GM18909 (cell line): Measurements from ENCODE around the gene ZNF536.

Experiments used
- ATAC-seq: cut with Tn5 transposase; IDR thresholded peaks from one replicate; pipeline ENCODE4 v1.9.1; 2021; ENCODE audit warnings: mild to moderate bottlenecking; ENCODE audit not compliant: unreplicated experiment, poor library complexity

Gene ZNF536

DNA sequence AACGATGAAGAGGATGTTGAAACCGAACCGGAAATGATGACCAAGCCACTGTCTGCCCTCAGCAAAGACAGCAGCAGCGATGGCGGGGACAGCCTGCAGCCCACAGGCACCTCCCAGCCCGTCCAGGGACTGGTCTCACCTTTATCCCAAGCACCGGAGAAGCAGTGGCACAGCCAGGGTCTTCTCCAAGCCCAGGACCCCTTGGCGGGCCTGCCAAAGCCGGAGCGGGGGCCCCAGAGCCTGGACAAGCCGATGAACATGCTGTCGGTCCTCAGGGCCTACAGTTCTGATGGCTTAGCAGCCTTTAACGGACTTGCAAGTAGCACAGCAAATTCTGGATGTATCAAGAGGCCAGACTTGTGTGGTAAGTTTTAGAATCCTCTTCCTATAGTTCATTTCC lies 177.0 kb downstream of the ZNF536 start:
- ATAC-seq, result no peak

GRCh38 chr19:30551271-30551670 lies 179.1 kb downstream of the ZNF536 start:
- no peak for ATAC-seq

DNA sequence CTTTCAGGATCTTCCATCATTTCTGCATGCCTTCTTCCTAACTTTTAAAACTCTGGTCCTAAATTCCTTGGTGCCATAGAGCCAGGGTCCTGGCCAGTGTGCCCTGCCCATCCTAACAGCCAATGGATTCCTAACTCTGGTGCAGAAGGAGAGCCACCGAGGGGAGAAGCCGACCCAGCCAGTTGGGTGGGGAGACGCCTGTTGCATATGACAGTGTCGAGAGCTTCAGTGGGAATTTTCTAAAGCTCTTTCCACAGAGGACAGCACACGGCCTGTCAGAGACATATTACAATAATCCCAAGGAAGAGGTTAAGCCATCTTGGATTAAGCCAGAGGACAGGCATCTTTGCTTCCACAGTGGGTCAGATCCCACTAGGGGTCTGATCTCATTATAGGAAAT lies 180.4 kb downstream of the ZNF536 start:
- no peak for ATAC-seq

GRCh38 chr19:30555075-30555790 lies 183.0 kb downstream of the ZNF536 start:
- ATAC-seq, result no peak

DNA sequence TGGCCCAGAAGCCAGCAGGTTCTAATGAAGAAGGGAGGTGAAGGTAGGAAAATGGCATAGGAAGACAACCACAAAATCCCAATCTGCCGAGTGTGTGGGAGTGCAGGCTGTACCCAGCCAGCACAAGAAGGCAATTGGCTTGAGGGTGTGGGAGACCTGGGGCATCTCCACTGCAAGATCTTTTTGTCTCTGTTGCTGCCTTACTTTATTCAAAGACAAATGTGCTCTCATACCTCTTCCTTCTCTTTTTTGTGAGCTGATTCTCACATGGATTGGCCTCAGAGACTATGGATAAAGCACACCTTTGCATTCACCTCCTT lies 183.6 kb downstream of the ZNF536 start:
- no peak for ATAC-seq

DNA sequence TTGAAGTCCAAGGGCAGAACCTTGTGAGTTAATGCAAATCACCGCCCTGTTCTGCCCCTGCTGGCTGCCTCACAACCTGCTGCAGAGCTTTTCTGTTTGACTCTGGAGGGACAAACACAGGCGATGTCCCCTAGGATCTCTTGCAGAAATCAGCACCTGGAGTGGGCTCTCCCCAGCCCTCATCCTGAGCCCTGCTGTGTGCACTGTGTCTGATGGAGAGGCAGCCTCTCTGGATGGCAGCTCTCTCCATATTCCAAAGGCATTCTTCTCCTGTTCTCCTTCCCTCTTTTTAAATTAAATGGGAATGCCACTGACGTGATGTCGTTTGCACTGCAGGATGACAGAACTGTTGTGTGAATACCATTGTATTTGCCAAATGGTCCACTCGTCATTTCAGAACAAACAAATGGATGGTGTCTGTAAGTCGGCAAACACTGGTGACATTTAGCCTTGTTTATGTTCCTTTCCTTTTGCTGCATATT lies 184.1 kb downstream of the ZNF536 start:
- no peak for ATAC-seq

DNA sequence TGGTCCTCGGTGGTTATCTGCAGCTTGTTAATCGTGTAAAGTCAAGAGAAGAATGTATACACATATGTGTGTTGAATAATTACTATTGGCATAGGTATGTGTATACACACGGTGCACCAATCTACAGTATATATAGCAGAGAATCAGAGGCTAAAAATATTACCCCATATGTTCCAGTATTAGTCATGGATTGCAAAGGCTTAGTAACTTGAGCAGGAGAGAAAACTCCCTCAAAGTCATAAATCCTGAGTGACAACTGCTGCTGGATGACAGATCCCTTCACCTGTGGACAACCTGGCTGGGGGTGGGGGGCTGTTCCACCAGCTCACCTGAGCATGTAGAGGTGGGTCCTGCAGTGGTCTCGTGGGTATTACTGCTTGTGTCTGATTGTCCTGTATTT lies 185.0 kb downstream of the ZNF536 start:
- no peak for ATAC-seq

GRCh38 chr19:30557927-30558557 lies 185.9 kb downstream of the ZNF536 start:
- no peak for ATAC-seq

DNA sequence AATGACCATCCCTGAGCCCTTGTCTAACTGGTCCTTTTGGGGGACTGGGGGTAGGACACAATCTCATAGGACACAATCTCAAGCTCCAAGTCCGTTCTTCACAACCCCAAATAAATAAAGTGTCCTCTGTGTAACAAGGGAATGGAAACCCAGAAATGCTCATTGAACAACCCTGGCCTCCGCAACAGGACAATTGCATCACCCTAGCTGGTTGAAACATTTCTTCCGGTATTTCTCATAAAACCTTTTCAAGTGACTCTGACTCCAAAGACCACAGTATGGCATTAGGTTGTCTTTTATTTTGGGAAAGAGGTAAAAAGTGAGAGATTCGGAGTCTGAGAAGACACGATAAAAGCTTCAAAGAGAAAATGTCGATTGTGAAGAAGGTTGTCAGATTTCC lies 186.6 kb downstream of the ZNF536 start:
- ATAC-seq, result no peak

DNA sequence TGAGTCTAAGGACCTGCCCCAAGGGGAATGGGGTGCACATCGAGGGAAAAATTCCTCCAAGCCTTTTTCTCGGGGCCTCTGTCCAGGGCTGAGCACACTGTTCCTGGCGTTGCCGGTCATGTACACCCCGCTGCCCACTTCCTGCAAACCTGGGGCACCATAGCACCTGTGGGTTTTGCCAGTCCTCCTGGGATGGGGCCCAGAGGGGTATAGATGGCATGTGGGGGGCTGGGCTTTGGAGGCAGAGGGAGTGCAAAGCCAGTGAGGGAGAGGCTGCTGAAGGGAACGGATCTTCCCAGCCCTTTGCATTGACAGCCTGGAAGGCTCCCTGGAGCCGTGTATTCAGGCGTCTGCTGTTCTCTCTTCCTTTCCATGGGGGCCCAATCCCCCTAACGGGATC lies 187.3 kb downstream of the ZNF536 start:
- no peak for ATAC-seq

GRCh38 chr19:30562981-30563380 lies 190.8 kb downstream of the ZNF536 start:
- no peak for ATAC-seq

- ATAC-seq, result no peak
These were observed 191.5 kb downstream of the ZNF536 start for GRCh38 chr19:30563691-30564090.

- no peak for ATAC-seq
These were observed 192.4 kb downstream of the ZNF536 start for GRCh38 chr19:30564551-30565011.

- no peak for ATAC-seq
These were observed 193.5 kb downstream of the ZNF536 start for GRCh38 chr19:30565636-30566035.

DNA sequence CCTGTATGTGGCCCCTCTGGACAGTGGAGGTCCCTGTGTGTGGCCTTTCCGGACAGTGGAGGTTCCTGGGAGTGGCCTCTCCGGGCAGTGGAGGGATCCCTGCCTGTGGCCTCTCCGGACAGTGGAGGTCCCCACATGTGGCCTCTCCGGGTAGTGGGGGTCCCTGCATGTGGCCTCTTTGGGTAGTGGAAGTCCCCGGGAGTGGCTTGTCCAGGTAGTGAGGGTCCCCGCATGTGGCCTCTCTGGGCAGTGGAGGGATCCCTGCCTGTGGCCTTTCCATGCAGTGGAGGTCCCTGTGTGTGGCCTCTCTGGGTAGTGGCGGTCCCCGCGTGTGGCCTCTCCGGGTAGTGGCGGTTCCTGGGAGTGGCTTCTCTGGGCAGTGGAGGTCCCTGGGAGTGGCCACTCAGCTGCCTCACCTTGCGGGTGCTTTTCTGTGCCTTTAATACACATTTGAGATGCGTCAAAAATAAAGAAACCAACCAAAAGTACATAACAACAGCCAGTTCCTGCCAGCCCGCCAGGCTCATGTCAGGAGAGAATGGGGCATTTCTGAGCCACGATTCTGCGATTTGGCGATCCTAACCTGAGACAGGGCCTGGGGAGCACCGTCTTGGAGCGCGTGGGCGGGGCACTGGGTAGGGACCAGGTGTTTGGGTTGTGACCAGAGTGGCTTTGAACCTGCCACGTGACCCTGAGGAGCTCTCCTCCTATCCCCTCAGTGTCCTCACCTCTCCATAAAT lies 194.7 kb downstream of the ZNF536 start:
- no peak for ATAC-seq

GRCh38 chr19:30567536-30568232 lies 195.5 kb downstream of the ZNF536 start:
- ATAC-seq, result no peak

- no peak for ATAC-seq
These were observed 198.0 kb downstream of the ZNF536 start for GRCh38 chr19:30570194-30570593.

DNA sequence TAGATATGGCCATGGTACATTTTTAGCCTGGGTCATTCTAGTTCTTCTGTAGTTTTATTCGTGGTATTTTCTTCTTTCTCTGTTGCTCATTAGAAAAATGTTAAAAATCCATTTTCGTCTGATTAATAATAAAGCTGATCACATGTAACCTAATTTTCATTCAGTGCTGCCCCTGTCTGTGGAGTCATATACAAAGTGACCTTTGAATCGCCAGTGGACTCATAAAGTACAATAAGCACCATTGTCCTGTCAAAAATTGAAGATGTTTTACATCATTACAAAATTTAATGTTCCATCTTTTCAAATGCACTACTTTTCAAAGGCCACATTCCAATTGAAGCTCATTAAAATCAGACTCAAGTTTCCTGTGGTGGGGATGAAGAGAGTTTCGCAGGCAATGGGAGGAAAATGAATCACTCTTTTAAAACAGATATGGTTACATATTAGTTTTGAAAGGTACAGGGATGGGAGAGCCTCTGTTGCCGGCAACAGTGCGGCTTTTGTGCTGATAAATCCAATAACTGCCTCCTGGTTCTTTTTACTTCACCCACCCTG lies 205.4 kb downstream of the ZNF536 start:
- ATAC-seq, result no peak

GRCh38 chr19:30579419-30579818 lies 207.2 kb downstream of the ZNF536 start:
- ATAC-seq, result no peak

- no peak for ATAC-seq
These were observed 208.5 kb downstream of the ZNF536 start for GRCh38 chr19:30580673-30581072.
